Activated T-cell treated with anti-CD3 and anti-CD28 coated beads, Interleukin-2, amount 50 U/mL, for 1 hour (primary cell): ENCODE results near the gene SPATA25.
"Not testable (repeated sequence)": the region's sequence is repeated elsewhere in the genome, so short reads cannot be mapped to it uniquely, and the experiment has no call there.

Experiments used
- DNase-seq: peaks from one replicate; pipeline ENCODE4 v3.0.0-alpha.2; 2020

Gene SPATA25, protein sequence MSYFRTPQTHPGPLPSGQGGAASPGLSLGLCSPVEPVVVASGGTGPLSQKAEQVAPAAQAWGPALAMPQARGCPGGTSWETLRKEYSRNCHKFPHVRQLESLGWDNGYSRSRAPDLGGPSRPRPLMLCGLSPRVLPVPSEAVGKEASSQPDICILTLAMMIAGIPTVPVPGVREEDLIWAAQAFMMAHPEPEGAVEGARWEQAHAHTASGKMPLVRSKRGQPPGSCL

DNA sequence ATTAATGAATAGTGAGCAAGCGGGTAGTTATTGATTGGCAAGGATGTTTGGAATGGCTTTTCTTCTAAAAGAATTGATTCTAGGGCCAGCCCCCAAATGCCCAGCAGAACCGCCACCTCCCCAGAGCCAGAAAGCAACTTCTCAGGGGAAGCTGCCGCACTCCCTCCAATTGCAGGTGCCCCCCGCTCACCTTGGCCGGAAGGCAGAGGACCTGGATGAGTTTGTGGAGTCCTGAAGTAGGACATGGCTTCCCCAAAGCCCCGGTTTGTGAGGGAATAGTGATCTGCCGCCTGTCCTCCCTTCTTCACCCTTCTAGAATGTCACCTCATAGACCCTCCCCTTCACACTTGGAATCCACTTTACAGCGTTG lies at the start of gene SPATA25:
TSS of gene SPATA25 (minus strand) at position 277 of the 370 bp plus-strand sequence. CDS start at position 245, 32 bp downstream.
- no peak for DNase-seq

DNA sequence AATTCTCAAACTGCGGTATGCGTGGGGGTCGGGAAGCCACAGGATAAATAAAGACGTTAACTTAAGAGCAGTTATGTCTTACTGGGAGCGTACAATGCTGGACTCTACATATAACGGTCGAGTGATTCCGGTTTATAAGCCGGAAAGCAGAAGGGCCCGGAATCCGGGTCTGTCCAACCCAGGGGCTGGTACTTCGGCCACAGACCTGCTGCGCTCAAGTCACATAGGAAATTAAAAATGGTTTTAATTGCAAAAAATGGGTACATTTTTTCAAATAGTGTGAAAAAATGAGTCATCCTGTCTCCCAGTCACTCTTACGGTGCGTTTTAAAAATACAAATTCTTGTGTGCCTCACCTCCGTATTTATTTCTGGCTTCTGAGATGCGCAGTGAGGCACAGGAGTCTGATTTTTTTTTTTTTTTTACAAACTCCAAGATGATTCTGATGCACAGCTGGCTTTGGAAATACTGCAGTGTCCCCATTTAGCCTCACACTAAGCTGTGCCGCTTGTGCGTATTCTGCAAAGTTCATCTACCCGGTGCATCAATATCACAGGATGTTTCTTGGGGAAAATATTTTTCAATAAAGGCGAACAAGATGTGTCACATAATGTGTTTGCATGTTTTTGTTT lies 48.1 kb upstream of the SPATA25 start:
- no peak for DNase-seq

DNA sequence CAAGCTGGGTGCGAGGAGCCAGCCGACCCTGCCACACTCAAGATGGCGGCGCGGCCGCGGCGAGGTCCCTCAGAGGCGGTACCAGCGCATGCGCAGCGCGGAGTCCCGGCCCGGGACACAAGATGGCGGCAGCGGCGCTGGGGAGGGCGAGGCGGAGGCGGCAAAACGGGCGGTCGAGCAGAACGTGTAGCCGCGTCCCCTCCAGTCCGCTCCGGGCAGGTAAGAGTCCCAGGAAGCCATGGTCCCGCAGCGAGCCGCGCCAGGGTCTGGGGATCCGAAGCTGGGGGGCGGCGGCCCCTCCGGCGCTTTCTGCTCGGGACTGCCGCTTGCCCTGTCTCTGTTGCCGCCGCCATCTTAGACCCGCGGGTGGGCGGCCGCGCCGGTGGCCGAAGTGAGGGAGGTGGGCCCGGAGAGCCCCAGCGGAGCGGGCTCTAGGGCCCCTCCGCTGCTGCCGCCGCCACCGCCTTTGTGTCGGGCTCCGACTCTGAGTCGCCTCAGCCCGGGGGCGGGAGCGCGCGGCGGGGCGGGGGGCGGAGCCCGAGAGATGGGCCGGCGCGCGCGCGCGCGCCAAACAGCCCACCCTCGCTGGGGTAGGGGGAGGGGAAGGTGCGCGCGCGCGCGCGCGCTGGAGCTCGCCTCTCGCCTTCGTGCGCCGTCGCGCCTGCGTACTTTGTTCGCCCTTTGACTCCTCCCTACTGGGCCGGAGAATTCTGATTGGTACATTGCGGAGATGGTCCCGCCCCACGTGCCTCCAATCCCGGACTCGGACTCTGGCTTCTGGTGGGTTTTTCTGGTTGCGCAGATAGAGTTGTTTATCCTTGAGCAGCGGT lies 47.4 kb upstream of the SPATA25 start, which contains the start of gene PCIF1:
TSS of gene PCIF1 (plus strand) at position 98 of the 830 bp plus-strand sequence. CDS start 4,317 bp downstream, outside the sequence.
- peak; percentile 99 for DNase-seq

DNA sequence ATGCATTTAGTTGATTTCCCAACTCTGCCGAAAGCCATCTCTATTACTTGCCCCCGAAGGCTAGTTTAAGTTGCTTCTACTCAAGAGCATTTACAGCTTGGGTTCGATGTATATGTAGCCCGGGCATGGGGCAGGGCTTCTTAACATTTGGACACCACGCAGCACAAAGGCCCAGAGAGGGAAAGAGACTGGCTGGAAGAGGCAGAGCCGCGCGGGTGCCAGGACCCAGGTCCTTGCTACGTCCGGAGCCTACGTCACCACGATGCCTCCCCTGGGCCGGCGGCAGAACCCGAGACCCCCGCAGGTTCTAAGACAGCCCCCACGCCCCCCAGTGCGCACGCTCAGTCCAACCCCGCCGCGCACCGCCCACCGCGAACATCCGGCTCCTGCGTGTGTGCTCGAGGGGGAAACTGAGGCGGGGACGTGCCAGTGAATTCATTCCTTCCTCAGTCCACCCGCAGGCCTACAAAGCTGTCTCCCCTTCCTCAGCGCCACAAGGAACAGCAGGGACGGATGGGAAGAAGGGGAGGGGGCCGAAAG lies 46.7 kb upstream of the SPATA25 start:
- no peak for DNase-seq

DNA sequence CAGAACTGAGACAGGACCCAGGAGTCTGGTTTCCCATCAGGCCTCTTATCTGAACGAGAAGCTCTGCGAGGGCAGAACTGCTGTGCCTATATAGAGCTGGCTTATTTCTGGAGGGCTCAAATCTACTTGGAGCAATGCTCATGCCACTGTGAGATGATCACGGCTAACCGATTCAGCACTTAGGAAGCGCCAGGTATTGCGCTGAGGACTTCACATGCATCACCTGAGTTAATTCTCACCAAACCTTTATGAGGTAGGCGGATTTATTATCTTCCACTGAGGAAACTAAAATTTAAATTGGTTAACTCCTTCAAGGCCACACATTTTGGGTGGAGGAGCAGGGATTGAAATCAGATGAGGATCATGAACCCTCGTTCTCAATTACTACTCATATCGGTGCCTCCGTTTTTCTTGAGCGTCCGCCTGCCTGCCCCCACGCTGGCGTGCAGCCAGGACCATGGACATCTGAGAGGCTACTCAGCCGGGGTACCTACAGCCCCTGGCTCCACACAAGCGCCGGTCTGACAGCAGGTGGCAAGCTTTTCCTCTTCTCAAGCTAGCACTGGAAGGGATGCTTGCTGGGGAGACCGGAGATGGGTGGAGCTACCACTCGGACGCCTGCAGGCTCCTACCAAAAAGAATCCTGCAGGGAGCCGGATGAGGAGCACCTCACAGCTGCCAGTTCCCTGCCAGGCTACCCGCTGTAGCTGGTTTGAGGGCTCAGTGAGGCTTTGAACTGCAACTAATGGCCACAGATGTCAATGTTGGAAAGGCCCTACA lies 46.0 kb upstream of the SPATA25 start:
- peak; percentile 67 for DNase-seq

DNA sequence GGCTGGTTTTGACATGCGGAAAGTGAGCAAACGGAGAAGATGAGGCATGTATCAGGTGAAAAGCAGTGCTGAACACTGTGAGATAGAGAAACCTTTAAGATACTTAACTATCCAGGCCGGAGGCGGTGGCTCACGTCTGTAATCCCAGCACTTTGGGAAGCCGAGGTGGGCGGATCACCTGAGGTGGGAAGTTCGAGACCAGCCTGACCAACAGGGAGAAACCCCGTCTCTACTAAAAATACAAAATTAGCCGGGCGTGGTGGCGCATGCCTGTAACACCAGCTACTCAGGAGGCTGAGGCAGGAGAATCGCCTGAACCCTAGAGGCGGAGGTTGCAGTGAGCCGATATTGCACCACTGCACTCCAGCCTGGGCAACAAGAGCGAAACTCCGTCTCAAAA lies 44.3 kb upstream of the SPATA25 start:
- not testable (repeated sequence) for DNase-seq

DNA sequence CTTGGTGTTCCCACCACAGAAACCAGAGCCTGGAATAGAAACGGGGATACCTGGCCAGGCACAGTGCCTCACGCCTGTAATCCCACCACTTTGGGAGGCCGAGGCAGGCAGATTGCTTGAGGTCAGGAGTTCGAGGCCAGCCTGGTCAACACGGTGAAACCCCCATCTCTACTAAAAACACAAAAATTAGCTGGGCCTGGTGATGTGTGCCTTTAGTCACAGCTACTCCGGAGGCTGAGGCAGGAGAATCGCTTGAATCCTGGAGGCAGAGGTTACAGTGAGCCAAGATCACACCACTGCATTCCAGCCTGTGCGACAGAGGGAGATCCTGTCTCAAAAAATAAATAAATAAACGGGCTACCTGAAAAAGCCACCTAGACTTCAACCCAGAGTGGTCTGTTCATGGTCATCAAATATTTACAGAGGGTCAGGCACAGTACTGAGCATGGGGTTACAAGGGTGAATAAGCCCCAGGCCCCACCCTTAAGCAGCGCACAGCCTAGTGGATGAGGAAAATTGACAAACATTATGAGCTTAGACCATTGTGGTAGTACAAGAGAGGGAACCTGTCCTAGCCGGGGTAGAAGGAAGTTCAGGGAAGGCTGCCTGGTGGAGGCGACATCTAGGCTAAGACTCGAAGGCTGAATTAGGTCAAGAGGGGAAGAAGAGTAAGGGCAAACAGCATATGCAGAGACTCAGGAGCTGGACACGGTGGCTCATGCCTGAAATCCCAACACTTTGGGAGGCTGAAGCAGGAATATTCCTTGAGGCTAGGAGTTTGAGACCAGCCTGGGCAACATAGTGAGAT lies 39.9 kb upstream of the SPATA25 start:
- no peak for DNase-seq

DNA sequence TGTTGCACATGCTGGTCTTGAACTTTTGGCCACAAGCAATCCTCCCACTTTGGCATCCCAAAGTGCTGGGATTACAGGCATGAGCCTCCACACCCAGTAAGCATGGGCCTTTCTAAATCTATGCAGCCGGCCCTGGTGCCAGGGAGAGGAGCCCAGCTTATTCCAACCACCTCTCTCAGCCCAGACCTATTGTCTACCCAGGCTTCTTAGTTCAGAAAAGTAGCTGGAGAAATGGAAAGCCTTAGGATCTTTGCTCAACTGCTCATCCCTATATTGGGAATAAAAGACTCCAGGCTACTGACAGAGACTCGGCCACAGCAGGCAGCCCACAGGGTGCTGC lies 39.3 kb upstream of the SPATA25 start:
- no peak for DNase-seq

DNA sequence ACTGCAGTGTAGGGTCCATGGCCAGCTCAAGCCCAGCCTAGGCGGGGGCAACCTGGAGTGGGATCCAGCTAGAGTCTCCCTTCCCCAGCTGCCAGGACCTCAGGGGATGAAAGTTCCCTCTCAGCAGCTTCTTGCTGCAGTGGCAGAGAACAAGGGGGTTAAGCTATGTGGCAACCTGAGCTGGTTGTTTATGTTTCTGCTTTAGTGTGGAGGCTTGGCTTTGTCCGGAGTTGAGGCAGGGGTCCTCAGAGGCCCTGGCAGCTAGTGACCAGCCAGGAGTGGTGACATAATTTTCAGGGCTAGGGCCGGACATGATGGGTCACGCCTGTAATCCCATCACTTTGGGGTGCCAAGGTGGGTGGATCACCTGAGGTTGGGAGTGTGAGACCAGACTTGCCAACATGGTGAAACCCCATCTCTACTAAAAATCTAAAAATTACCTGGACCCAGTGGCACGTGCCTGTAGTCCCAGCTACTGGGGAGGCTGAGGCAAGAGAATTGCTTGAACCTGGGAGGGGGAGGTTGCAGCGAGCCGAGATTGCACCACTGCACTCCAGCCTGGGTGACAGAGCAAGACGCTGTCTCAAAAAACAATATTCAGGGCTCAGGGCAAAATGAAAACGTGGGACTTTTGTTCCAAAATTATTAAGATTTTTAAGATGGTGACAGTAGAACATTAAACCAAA lies 38.5 kb upstream of the SPATA25 start:
- no peak for DNase-seq

DNA sequence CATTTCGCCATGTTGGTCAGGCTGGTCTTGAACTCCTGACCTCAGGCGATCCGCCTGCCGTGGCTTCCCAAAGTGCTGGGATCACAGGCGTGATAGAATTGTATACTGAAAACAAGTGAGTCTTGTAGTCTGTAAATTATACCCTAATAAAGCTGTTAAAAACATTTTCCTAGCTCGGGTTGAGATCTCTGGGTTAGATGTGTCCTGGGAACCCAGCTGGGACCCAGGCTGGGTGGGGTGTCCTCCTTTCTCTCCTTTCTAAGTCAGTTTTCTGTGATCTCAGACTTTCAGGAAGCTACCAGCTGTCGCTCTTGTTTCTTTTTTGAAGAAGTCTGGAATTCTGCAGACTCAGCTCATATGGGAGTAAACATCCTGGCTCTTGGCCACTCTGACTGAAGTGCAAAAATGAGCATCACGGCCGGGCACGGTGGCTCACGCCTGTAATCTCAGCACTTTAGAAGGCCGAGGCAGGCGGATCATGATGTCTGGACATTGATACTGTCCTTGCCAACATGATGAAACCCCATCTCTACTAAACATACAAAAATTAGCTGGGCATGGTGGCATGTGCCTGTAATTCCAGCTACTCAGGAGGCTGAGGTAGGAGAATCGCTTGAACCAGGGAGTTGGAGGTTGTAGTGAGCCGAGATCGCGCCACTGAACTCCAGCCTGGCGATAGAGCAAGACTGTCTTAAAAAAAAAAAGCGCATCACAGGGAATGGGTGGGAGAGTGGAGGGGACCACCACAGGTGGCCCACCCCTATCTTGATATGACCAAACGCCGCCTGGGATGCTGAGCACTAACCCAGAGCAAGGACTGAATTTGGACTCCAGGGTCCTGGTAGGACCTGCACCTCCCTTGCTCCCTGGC lies 37.2 kb upstream of the SPATA25 start:
- no peak for DNase-seq

DNA sequence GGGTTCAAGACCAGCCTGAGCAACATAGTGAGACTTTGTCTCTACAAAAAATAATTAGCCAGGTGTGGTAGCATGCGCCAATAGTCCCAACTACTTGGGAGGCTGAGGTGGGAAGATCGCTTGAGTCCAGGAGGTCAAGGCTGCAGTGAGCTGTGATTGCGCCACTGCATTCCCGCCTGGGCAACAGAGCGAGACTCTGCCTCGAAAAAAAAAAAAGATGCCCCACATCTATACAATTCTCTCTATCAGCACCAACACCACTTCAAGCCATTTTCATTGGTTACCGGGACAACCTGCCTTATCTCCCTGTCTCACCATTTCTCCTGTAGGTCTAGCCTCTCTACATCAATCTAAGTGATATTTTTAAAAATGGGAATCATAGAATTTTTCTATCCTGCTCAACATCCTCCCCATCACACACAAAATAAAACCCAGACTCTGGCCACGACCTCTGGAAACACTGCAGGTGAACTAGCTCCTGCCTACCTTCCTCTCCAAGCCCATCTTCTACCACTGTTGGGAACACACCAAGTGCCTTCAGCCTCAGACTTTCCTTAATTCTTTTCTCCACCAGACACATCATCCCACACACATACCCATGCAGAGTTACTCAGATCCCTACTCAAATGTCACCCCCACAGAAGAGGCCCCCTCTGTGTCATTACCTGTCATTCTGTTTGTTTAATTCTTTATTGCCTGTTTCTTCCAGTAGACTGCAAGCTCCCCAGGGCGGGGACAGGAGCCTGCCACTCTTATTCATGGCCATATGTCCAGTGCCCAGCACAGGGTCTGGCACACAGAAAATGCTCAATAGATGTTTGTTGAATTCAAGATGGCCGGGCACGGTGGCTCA lies 34.1 kb upstream of the SPATA25 start:
- DNase-seq = no peak

DNA sequence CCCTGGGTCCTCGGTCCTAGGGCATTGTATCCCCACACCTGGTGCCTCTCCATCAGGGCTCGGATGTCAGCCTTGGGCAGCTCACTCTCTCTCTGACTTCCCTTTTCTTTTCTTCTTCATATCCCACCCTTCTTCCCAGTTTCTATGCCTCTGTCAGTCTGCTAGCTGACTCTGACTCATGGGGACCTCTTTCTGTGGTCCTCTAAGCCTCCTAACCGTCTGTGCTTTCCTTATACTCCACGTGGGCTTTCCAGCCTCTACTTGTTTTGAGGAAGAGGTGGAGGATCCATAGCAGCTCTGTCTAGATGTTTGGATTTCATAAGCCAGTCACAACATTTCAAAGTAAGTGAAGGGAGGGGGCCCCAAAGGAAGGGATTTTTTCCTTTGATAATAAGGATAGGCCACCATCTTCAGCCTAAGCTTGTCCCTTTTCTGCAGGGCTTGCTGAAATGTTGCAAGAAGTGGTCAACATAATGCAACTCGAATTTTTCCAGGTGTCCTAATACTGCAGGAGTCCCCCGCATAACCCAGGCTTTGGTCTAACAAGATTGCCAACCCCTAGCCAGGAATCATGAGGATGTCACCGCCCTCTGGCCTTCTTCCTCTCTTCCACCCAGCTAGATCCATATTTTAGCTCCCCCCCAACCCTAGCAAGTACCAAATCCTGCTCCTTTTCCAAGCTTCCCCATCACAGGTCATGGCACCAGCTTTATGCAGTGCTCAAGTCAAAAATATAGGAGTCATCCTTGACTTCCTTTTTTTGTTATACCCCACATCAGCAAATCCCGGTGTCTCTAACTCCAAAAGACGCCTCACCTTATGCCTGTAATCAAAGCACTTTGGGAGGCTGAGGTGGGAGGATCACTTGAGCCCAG lies 33.3 kb upstream of the SPATA25 start:
- DNase-seq = no peak

DNA sequence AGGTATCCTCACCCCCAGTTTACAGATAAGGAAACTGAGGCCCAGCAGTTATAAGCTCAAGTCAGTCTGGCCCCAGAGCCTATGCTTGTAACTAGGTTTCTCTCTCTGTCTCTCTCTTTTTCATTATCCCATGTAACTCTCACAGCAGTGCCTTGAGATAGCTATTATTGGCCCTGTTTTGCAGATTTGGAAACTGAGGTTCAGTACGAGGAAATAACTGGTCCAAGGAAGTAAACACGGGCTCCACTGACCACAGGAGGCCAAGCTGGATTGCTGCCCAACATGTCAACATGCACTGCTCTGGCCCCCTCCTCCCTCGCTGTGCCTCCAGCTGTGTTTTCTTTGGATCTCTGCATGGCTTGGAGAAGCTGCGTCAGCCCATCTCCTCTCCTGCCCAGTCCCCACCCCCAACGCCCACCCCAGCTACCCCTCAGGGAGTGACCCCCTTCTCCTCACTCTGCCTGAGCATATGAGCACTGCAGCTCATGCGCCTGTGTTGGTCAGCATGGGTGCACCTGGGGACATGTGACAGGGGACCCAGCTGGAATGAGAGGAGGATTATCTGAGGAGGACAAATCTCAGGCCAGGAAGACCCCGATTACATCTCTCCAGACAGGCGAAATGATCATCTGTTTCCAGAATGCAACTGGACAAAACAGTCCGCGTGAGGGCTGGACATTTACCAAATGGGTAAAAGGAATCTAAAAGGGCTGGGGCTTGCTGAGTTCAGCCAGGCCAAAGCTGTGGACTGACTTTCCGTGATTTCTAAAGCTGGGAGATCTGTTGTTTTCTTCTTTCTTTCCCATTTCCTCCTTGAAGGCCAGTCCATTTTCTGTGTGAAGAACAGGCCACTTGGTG lies 32.3 kb upstream of the SPATA25 start:
- DNase-seq = no peak

DNA sequence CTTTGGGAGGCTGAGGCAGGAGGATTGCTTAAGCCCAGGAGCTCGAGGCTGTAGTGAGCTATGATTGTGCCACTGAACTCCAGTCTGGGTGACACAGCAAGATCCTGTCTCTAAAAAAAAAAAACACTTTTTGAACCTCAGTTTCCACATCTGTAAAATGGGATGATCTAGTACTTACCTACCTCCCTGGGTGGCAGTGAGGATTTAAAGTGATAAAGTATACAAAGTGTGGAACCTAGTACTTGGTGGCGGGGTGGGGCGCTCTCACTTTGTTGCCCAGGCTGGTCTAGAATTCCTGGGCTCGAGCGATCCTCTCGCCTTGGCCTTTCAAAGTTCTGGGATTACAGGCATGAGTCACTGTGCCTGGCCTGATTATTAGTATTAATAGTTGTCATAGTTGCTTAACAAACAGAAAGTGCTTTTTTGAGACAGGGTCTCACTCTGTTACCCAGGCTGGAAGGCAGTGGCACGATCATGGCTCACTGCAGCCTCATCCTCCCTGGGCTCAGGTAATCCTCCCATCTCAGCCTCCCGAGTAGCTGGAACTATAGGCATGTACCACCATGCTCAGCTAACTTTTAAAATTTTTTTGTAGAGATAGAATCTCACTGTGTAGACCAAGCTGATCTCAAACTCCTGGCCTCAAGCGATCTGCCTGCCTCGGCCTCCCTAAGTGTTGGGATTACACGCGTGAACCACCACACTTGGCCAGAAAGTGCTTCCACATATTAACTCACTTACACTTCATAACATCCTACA lies 31.5 kb upstream of the SPATA25 start:
- no peak for DNase-seq

DNA sequence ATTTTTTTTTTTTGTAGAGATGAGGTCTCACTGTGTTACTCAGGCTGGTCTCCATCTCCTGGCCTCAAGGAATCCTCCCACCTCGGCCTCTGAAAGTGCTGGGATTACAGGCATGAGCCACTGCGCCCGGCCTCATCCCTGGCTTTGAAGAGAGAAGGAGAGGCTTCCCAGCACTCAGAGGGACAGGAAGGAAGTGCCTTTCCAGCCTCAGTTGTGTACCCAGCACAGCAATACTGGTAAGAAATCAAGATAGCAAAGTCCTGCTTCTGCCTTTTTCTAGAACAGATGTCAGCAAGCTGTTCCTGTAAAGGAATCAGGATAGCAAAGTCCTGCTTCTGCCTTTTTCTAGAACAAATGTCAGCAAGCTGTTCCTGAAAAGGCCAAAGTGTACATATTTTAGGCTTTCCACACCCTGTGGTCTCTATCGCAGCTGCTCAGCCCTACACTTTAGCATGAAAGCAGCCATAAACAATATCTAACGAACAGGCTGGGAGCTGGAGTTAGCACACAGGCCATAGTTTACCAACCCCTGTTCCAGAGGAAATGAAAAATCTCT lies 30.8 kb upstream of the SPATA25 start:
- DNase-seq = no peak

DNA sequence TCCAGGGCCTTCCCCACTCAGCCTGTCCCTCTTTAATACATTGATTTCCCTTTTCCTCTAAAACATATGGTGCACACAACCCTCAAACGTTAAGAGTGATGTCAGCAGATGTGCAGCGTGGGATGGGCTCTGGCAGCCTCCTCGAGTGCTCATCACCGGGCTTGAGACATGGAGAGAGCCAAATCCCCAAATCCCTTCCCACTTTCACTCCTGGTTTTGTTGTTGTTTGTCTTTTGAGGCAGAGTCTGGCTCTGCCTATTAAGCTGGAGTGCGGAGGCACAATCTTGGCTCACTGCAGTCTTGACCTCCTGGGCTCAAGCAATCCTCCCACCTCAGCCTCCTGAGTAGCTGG lies 30.3 kb upstream of the SPATA25 start:
- no peak for DNase-seq
